Naive thymus-derived CD8-positive, alpha-beta T cell (primary cell): ENCODE data around the gene COL16A1. TPM values are rescaled to one million over a fixed set of nuclear protein-coding genes. Genes with fewer than 3 reads are reported as not detected.

Experiments used
- ATAC-seq, 2 donors: fragments of 150-1000 bp; cut with Tn5 transposase in 1 of 2; sonication (Bioruptor Pico), chemical (Tn5 transposase) in 1 of 2; 1 replicate in 1 of 2; 2 replicates in 1 of 2; pipeline ENCODE4 v1.10.0; 2021; ENCODE audit warnings: mild to moderate bottlenecking in 2 of 2, moderate library complexity in 2 of 2
- POLR2A ChIA-PET: fragments of 350-600 bp; sonication (Branson Sonifier 250); formaldehyde crosslinking; loops from one replicate; lab custom pipeline; 2021; ENCODE audit warnings: antibody characterized with exemption; lab: Charles Lee
- DNase-seq, 10 donors: peaks; one replicate each; pipeline versions ENCODE4 v3.0.0 to v3.0.0-alpha.2; 2020 to 2022
- H3K27ac Mint-ChIP-seq, 10 donors: one replicate each; pipeline ENCODE4 v1.8.0; 2020 to 2022; ENCODE audit warnings: mild to moderate bottlenecking in 10 of 10, mixed read lengths in 10 of 10, moderate library complexity in 4 of 10, inconsistent platforms in 1 of 10
- H3K27me3 Mint-ChIP-seq, 5 donors: one replicate each; pipeline ENCODE4 v1.8.0; 2021 to 2022; ENCODE audit warnings: mixed read lengths in 5 of 5
- H3K36me3 Mint-ChIP-seq, 3 donors: one replicate each; pipeline ENCODE4 v1.8.0; 2020 to 2022; ENCODE audit warnings: mixed read lengths in 3 of 3, mild to moderate bottlenecking in 2 of 3, inconsistent platforms in 1 of 3
- H3K4me1 Mint-ChIP-seq, 4 donors: one replicate each; pipeline ENCODE4 v1.8.0; 2021 to 2022; ENCODE audit warnings: mixed read lengths in 4 of 4
- H3K4me3 Mint-ChIP-seq, 10 donors: one replicate each; pipeline ENCODE4 v1.8.0; 2020 to 2022; ENCODE audit warnings: mild to moderate bottlenecking in 10 of 10, mixed read lengths in 10 of 10, moderate library complexity in 6 of 10, inconsistent platforms in 1 of 10
- H3K9me3 Mint-ChIP-seq, 9 donors: one replicate each; pipeline ENCODE4 v1.8.0; 2020 to 2022; ENCODE audit warnings: mixed read lengths in 9 of 9, mild to moderate bottlenecking in 3 of 9, inconsistent platforms in 1 of 9, moderate library complexity in 1 of 9
- polyA plus RNA-seq, 3 donors: library from polyadenylated mRNA; unstranded; fragments of 300-500 nt; fragmentation: Illumina TruSeq; gene quantifications; one replicate each; pipeline ENCODE4 v1.2.3, GENCODE V29; 2021
- total RNA-seq, 8 experiments: library from RNA in 2 of 8; stranded (reverse) in 2 of 8; gene quantifications; one replicate each; pipeline ENCODE4 v1.2.3 and lab custom pipeline; 2021 to 2026

COL16A1 gene
- total and polyA plus RNA-seq, 5 experiments from 2014 or later: 0.20 TPM; not detected in 4

- peak; percentile 85 to 88 for ATAC-seq
These were observed 59.1 kb downstream of the COL16A1 start, which contains the start of gene PEF1 for GRCh38 chr1:31644560-31645273. Gene PEF1 (minus strand): TSS chr1:31644876. CDS start chr1:31644864, 12 bp downstream.

GRCh38 chr1:31643976-31644559, 59.7 kb downstream of the COL16A1 start:
- H3K4me3 Mint-ChIP-seq: peak overlapping the region; percentile 95 to 100 (median 98)
- no peaks in the 10 kb centered on the region for H3K36me3 Mint-ChIP-seq
- H3K4me1 Mint-ChIP-seq: peaks cover 14 to 44% (median 35%) of the 10 kb centered on the region in 4 donors
- peak overlapping the region; percentile 98 to 100 (median 100) for H3K27ac Mint-ChIP-seq
- no peaks in the 10 kb centered on the region for H3K9me3 Mint-ChIP-seq
- H3K27me3 Mint-ChIP-seq: no peaks in the 10 kb centered on the region
- no peak for DNase-seq
- POLR2A ChIA-PET: interaction anchor here (0.6 to 1.7 kb wide), 6 partner anchors 9 to 1007 kb away, joined by 3 to 5 read pairs (median 4); partner anchors contain the start of genes KHDRBS1 and RBBP4
- peak; percentile 43 to 55 for ATAC-seq

More at GRCh38 chr1:31644560-31645273, 59.1 kb downstream of the COL16A1 start, which contains the start of gene PEF1:
- Mint-ChIP-seq H3K9me3 (no peaks in the 10 kb centered on the region), H3K4me1 (peaks cover 14 to 44% (median 35%) of the 10 kb centered on the region in 4 donors), H3K27me3 (no peaks in the 10 kb centered on the region), H3K4me3 (peak within 1 kb of the TSS; percentile 95 to 100 (median 98)), H3K36me3 (no peaks in the 10 kb centered on the region), H3K27ac (peak within 1 kb of the TSS; percentile 98 to 100 (median 100))
- POLR2A ChIA-PET: interaction anchor here (0.6 to 1.7 kb wide), 8 partner anchors 10 to 1006 kb away, joined by 3 to 5 read pairs (median 4); partner anchors contain the start of genes KHDRBS1, KPNA6 and RBBP4
- DNase-seq: peak; percentile 97 to 100 (median 99)

DNA sequence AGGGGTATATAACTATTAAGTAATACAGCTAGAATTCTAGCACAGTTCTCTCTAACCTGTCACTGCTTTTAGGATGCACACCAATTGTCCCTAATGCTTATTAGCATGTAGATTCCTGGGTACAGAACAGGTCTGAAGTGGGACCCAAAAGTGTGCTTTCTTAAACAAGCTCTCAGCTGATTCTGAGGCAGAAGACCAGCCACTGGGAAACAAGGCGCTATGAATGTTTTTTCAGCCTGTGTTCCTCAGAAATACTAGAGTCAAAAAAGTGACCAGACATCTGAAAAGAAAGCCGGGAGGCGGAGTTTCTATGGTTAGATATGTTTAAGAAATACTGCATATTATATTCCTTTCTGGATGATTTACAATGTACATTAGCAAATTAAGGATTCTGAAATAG, 60.9 kb downstream of the COL16A1 start:
- Mint-ChIP-seq H3K9me3 (no peaks in the 10 kb centered on the region), H3K27me3 (no peaks in the 10 kb centered on the region), H3K36me3 (peaks cover 0 to under 1% (median 0%) of the 10 kb centered on the region in 3 donors), H3K4me3 (peak overlapping the region in 6 of 10 donors; percentile 15 to 99 (median 25)), H3K4me1 (peaks cover 22 to 45% (median 35%) of the 10 kb centered on the region in 4 donors), H3K27ac (peak overlapping the region in 2 of 10 donors; percentile 23 to 66)
- no peak for ATAC-seq
- POLR2A ChIA-PET: no interaction called here
- no peak for DNase-seq

DNA sequence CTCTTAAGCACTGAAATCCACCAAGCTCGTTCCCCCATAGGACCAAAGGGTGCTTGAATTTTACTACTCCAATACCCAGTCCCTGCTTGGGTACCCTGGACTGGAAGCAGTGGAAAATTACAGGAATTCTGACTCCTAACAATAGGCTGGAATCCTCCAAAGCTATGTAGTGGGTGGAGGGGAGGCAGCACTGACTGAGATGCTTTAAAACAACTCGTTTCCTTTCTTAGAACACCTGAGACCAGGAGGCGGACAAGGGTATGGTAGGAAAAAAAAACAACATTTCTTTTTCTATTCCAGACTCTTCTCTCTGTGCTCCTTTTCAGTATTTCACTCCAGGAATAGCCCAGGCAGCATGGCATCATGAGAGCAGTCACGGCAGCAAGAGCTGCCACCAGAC, 61.5 kb downstream of the COL16A1 start:
- no peak overlapping the region for H3K27ac Mint-ChIP-seq
- no peaks in the 10 kb centered on the region for H3K27me3 Mint-ChIP-seq
- peaks cover 25 to 49% (median 35%) of the 10 kb centered on the region in 4 donors for H3K4me1 Mint-ChIP-seq
- no peaks in the 10 kb centered on the region for H3K9me3 Mint-ChIP-seq
- H3K4me3 Mint-ChIP-seq: peak overlapping the region in 2 of 10 donors; percentile 30 to 34
- POLR2A ChIA-PET: interaction anchor here (0.5 kb wide), 1 partner anchor 1321 kb away, joined by 3 read pairs; no protein-coding TSS in a partner anchor
- ATAC-seq (no peak), DNase-seq (no peak)
- peaks cover 0 to 4% (median 0%) of the 10 kb centered on the region in 3 donors for H3K36me3 Mint-ChIP-seq

DNA sequence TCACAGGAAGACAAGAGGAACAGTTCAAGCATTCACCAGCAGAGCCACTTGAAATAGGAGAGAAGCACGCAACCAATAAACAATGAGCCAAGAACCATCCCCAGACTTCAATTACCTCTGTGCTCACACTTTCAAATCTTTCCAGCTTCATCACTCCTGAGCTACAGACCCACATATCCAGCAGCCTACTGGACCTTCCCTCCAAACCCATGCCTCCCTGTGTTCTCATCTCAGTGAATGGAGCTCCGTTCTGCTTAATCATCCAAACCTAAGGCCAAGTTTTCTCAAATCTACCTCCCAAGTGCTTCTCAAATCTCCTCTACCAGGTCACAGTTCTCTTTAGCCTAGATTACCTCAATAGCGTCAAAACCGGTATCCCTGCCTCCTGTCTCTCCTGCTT, 62.9 kb downstream of the COL16A1 start:
- H3K27ac Mint-ChIP-seq: no peak overlapping the region
- DNase-seq: no peak
- H3K36me3 Mint-ChIP-seq: peaks cover 0 to 4% (median 0%) of the 10 kb centered on the region in 3 donors
- H3K9me3 Mint-ChIP-seq: no peaks in the 10 kb centered on the region
- H3K27me3 Mint-ChIP-seq: no peaks in the 10 kb centered on the region
- POLR2A ChIA-PET: interaction anchor here (0.6 kb wide), 1 partner anchor 12 kb away, joined by 3 read pairs; no protein-coding TSS in a partner anchor
- H3K4me3 Mint-ChIP-seq: no peak overlapping the region
- peaks cover 24 to 52% (median 37%) of the 10 kb centered on the region in 4 donors for H3K4me1 Mint-ChIP-seq
- no peak for ATAC-seq

GRCh38 chr1:31640179-31640578, 63.6 kb downstream of the COL16A1 start:
- no peak overlapping the region for H3K4me3 Mint-ChIP-seq
- H3K27ac Mint-ChIP-seq: no peak overlapping the region

DNA sequence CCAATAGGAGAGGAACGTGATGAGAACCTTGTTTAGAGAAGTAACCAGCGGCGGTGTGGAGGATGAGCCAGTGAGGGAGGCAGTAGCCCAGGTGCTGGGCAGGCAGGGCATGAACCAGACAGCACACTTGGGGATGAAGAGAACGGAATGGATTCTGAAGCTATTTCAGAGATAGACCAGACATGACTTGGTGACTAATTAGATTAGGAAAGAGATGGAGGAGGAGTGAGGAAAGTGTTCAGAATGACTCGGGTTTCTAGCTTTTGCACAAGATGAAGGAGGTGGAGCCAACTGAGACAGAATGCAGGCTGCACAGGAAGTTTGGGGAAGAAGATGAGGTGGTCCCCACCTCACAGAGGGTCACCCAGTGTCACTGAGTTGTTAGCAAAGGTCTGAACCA, 64.3 kb downstream of the COL16A1 start:
- no peaks in the 10 kb centered on the region for H3K27me3 Mint-ChIP-seq
- ATAC-seq: no peak
- peaks cover 0 to 7% (median 0%) of the 10 kb centered on the region in 3 donors for H3K36me3 Mint-ChIP-seq

More at GRCh38 chr1:31640179-31640578, 63.6 kb downstream of the COL16A1 start:
- no peaks in the 10 kb centered on the region for H3K27me3 Mint-ChIP-seq
- POLR2A ChIA-PET: no interaction called here
- ATAC-seq (no peak), DNase-seq (no peak)
- H3K9me3 Mint-ChIP-seq: no peaks in the 10 kb centered on the region
- peaks cover 19 to 48% (median 38%) of the 10 kb centered on the region in 4 donors for H3K4me1 Mint-ChIP-seq
- H3K36me3 Mint-ChIP-seq: peaks cover 0 to 4% (median 0%) of the 10 kb centered on the region in 3 donors

GRCh38 chr1:31637915-31638673, 65.7 kb downstream of the COL16A1 start:
- Mint-ChIP-seq H3K9me3 (no peaks in the 10 kb centered on the region), H3K36me3 (peaks cover 0 to 20% (median 0%) of the 10 kb centered on the region in 3 donors), H3K4me3 (peak overlapping the region in 4 of 10 donors; percentile 17 to 37 (median 22)), H3K27ac (peak overlapping the region in 4 of 10 donors; percentile 25 to 71 (median 40)), H3K27me3 (no peaks in the 10 kb centered on the region), H3K4me1 (peaks cover 0 to 31% (median 24%) of the 10 kb centered on the region in 4 donors)
- POLR2A ChIA-PET: no interaction called here
- DNase-seq (no peak), ATAC-seq (peak in 1 of 2 donors; percentile 60)

More for the DNA sequence above, 64.3 kb downstream of the COL16A1 start:
- H3K27ac Mint-ChIP-seq: no peak overlapping the region
- no peak overlapping the region for H3K4me3 Mint-ChIP-seq
- POLR2A ChIA-PET: no interaction called here
- peaks cover 13 to 45% (median 33%) of the 10 kb centered on the region in 4 donors for H3K4me1 Mint-ChIP-seq
- DNase-seq: no peak
- no peaks in the 10 kb centered on the region for H3K9me3 Mint-ChIP-seq

DNA sequence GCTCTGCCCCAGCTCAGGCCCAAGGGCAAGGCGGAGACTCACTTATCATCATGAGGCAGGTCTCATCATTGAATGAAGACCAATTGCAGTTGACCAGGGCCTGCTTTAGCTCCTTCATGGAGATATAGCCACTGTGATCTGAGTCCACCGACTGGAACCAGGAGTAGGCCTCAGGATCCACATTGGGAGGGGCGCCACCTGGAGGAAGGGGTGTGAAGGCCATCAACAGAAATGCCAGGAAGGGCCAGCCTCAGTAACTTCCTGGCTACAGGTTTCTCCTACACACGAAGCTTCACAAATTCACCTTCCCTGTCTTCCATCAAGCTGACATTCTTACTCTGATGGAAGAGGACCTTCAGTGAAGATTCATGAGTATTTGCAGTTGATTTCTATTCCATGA, 70.7 kb downstream of the COL16A1 start:
- Mint-ChIP-seq H3K27me3 (no peaks in the 10 kb centered on the region), H3K4me1 (peaks cover 0 to 22% (median 18%) of the 10 kb centered on the region in 4 donors), H3K9me3 (no peaks in the 10 kb centered on the region), H3K36me3 (peaks cover 0 to 67% (median 11%) of the 10 kb centered on the region in 3 donors), H3K4me3 (no peak overlapping the region), H3K27ac (peak overlapping the region in 1 of 10 donors; percentile 61)
- DNase-seq (no peak), ATAC-seq (no peak)
- POLR2A ChIA-PET: interaction anchor here (1.5 kb wide), 1 partner anchor 11 kb away, joined by 4 read pairs; the partner anchor contains the start of gene PEF1

- POLR2A ChIA-PET: interaction anchor here (1.5 kb wide), 1 partner anchor 12 kb away, joined by 4 read pairs; the partner anchor contains the start of gene PEF1
- peaks cover 0 to 69% (median 11%) of the 10 kb centered on the region in 3 donors for H3K36me3 Mint-ChIP-seq
These were observed 71.2 kb downstream of the COL16A1 start for GRCh38 chr1:31632649-31633048.

GRCh38 chr1:31628931-31629556, 74.8 kb downstream of the COL16A1 start:
- POLR2A ChIA-PET: no interaction called here
- DNase-seq: no peak
- H3K4me1 Mint-ChIP-seq: peaks cover 0 to 3% (median 0%) of the 10 kb centered on the region in 4 donors
- no peak overlapping the region for H3K4me3 Mint-ChIP-seq
- no peaks in the 10 kb centered on the region for H3K27me3 Mint-ChIP-seq
- peaks cover 0 to 65% (median 11%) of the 10 kb centered on the region in 3 donors for H3K36me3 Mint-ChIP-seq
- no peaks in the 10 kb centered on the region for H3K9me3 Mint-ChIP-seq
- no peak for ATAC-seq
- H3K27ac Mint-ChIP-seq: peak overlapping the region in 2 of 10 donors; percentile 1 to 16

More at GRCh38 chr1:31632649-31633048, 71.2 kb downstream of the COL16A1 start:
- DNase-seq (no peak), ATAC-seq (no peak)
- Mint-ChIP-seq H3K4me3 (no peak overlapping the region), H3K27me3 (no peaks in the 10 kb centered on the region), H3K4me1 (peaks cover 0 to 22% (median 14%) of the 10 kb centered on the region in 4 donors), H3K27ac (peak overlapping the region in 1 of 10 donors; percentile 61), H3K9me3 (no peaks in the 10 kb centered on the region)
